ENCODE results near the gene ZNRF1. TPM values are rescaled to one million over a fixed set of nuclear protein-coding genes. Genes with fewer than 3 reads are reported as not detected.
A peak's percentile ranks its signal among the peaks of the same experiment; 100 is the strongest.

Gene ZNRF1
- total and polyA plus RNA-seq, 2 of the 4 experiments (the other 2 are of a cell fraction) = 8.2 to 20.7 TPM

DNA sequence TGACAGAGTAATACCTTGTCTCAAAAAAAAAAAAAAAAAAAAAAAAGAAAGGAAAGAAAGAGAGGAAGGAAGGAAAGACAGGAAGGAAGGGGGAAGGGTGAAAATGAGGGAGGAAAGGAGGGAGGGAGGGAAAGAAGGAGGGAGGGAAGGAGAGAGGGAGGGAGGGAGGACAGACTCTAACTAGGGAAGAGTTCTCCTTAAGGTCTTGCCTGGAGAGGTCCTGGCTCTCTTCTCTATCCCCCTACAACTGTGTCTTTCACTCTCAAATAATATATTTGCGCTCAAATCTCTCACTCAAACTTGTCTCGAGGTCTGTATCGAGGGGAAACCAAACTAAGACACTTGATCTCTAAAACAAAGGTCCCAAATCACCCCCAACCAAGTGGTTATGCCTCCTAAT, 49.5 kb upstream of the ZNRF1 start (continued):
- TF ChIP-seq RAD21 (IDR thresholded peaks at IDR 0.05; ENCODE audit: low read length) = no peak
- no peak for TF ChIP-seq SMC3 (IDR thresholded peaks at IDR 0.05; ENCODE audit: low read depth, low read length)
- TF ChIP-seq CEBPB (IDR thresholded peaks at IDR 0.05; ENCODE audit: low read depth, low read length) = no peak

DNA sequence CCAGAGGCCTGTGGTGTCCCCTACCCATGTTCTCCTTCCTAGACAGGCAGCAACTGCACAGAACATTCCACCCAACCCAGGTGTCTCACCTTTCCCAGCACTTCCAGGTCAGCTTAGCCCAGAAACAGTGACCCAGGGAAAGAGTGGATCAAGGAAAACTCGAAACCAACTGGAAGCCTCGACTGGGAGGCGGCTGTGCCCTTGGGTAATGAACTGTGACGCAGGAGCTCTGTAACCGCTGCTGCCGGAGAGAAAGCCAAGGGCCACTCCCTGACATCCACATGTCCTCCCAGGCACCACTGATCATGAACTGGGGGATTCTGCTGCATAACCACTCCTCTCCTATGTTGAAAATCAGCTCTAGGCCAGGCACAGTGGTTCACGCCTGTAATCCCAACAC, 48.3 kb upstream of the ZNRF1 start:
- peak overlapping the region; percentile 3 for H2AFZ ChIP-seq (replicated peaks; ENCODE audit: low read length, poor library complexity)
- H3K18ac ChIP-seq (ENCODE audit: low read depth, low read length) = no peak overlapping the region
- no peak overlapping the region for H3K4ac ChIP-seq (ENCODE audit: low read depth, low read length)
- ChIA-PET CTCF (no interaction called here), POLR2A (ENCODE audit: unreplicated experiment) (no interaction called here)
- no peak overlapping the region for H3K23ac ChIP-seq (ENCODE audit: low read depth, low read length)
- in situ Hi-C loops (cut with MboI; ENCODE audit: low sequenced_read_pairs) (no loop called here), dilution Hi-C loops (cut with HindIII; ENCODE audit: low sequenced_read_pairs, unreplicated experiment) (no loop called here), intact Hi-C loops (cut with micrococcal nuclease) (no loop called here)
- no peaks in the 10 kb centered on the region; a peak in 1 of 4 replicates for H3K79me1 ChIP-seq (ENCODE audit: low read depth in 1 of 2, low read length in 2 of 2)
- ATAC-seq (ENCODE audit: low read depth) (no peak), DNase-seq (no peak)
- no TSS peak for BruUV-seq (replicated peaks)
- no peak overlapping the region for H4K91ac ChIP-seq (ENCODE audit: insufficient read depth, low read depth, low read length)
- no peak overlapping the region for H2AK9ac ChIP-seq (replicated peaks; ENCODE audit: low read depth, low read length, poor library complexity)
- H3K9ac ChIP-seq (ENCODE audit: low read depth, low read length) = no peak overlapping the region
- H2BK120ac ChIP-seq (ENCODE audit: low read depth, low read length) = no peak overlapping the region
- no peaks in the 10 kb centered on the region; the same call in 1 of the 2 replicates for H3K9me1 ChIP-seq (ENCODE audit: insufficient read depth, low read length)
- H2AK5ac ChIP-seq (ENCODE audit: low read depth, low read length) = no peak overlapping the region
- peaks cover 29% of the 10 kb centered on the region for H3K36me3 ChIP-seq (ENCODE audit: control insufficient read depth, insufficient read depth, low read length)
- H3K27me3 ChIP-seq (ENCODE audit: control insufficient read depth, insufficient read depth, low read length) = no peaks in the 10 kb centered on the region
- no peak overlapping the region for H2BK15ac ChIP-seq (ENCODE audit: low read depth, low read length)
- H4K20me1 ChIP-seq (ENCODE audit: insufficient read depth, low read length) = no peaks in the 10 kb centered on the region
- H3K4me3 ChIP-seq (ENCODE audit: insufficient read depth, low read depth, low read length) = no peak overlapping the region
- no peak overlapping the region for H3K27ac ChIP-seq (ENCODE audit: insufficient read depth, low read length)
- 100% methylated on average over 6 of the region's 7 CpGs; no CpG with 5 or more reads in 1 of the 2 experiments for WGBS, 2 experiments (ENCODE audit: extremely low coverage in 2 of 2, insufficient read length in 1 of 2)
- H3K9me3 ChIP-seq (ENCODE audit: control insufficient read depth, insufficient read depth, low read length) = no peaks in the 10 kb centered on the region
- H3K4me2 ChIP-seq (ENCODE audit: low read depth, low read length) = no peak overlapping the region
- no peaks in the 10 kb centered on the region for H3K4me1 ChIP-seq (ENCODE audit: control insufficient read depth, insufficient read depth, low read length)
- no peak overlapping the region for H4K5ac ChIP-seq (ENCODE audit: low read depth, low read length)
- H3K14ac ChIP-seq (replicated peaks; ENCODE audit: low read depth, low read length) = no peak overlapping the region
- no peak overlapping the region for H4K8ac ChIP-seq (ENCODE audit: low read depth in 2 of 2, low read length in 2 of 2)
- no peak overlapping the region for H3K56ac ChIP-seq (ENCODE audit: extremely low read depth, insufficient read depth, low read length)
- no peak overlapping the region for H2BK20ac ChIP-seq (ENCODE audit: low read depth, low read length)
- H2BK5ac ChIP-seq (ENCODE audit: low read depth, low read length, poor library complexity, severe bottlenecking) = no peak overlapping the region
- TF ChIP-seq RCOR1 (IDR thresholded peaks at IDR 0.05; ENCODE audit: insufficient replicate concordance, low read length) = no peak
- TF ChIP-seq, protein P1, sequence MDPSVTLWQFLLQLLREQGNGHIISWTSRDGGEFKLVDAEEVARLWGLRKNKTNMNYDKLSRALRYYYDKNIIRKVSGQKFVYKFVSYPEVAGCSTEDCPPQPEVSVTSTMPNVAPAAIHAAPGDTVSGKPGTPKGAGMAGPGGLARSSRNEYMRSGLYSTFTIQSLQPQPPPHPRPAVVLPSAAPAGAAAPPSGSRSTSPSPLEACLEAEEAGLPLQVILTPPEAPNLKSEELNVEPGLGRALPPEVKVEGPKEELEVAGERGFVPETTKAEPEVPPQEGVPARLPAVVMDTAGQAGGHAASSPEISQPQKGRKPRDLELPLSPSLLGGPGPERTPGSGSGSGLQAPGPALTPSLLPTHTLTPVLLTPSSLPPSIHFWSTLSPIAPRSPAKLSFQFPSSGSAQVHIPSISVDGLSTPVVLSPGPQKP (IDR thresholded peaks at IDR 0.05; ENCODE audit: borderline replicate concordance, low read depth, low read length) = no peak
- TF ChIP-seq MAFK (IDR thresholded peaks at IDR 0.05; ENCODE audit: low read depth, low read length) = no peak
- TF ChIP-seq CHD1 (IDR thresholded peaks at IDR 0.05; ENCODE audit: low read depth, low read length) = no peak
- no peak for TF ChIP-seq MAZ (IDR thresholded peaks at IDR 0.05; ENCODE audit: borderline replicate concordance, low read depth, low read length)
- TF ChIP-seq CEBPB (IDR thresholded peaks at IDR 0.05; ENCODE audit: low read depth, low read length) = no peak
- TF ChIP-seq RAD21 (IDR thresholded peaks at IDR 0.05; ENCODE audit: low read length) = no peak
- TF ChIP-seq SMC3 (IDR thresholded peaks at IDR 0.05; ENCODE audit: low read depth, low read length) = no peak
- TF ChIP-seq NFE2L2 (IDR thresholded peaks at IDR 0.05; ENCODE audit: low read depth, low read length) = no peak
- TF ChIP-seq, protein P2, sequence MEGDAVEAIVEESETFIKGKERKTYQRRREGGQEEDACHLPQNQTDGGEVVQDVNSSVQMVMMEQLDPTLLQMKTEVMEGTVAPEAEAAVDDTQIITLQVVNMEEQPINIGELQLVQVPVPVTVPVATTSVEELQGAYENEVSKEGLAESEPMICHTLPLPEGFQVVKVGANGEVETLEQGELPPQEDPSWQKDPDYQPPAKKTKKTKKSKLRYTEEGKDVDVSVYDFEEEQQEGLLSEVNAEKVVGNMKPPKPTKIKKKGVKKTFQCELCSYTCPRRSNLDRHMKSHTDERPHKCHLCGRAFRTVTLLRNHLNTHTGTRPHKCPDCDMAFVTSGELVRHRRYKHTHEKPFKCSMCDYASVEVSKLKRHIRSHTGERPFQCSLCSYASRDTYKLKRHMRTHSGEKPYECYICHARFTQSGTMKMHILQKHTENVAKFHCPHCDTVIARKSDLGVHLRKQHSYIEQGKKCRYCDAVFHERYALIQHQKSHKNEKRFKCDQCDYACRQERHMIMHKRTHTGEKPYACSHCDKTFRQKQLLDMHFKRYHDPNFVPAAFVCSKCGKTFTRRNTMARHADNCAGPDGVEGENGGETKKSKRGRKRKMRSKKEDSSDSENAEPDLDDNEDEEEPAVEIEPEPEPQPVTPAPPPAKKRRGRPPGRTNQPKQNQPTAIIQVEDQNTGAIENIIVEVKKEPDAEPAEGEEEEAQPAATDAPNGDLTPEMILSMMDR (conservative IDR thresholded peaks at IDR 0.05; ENCODE audit: low read depth, low read length) = no peak
- TF ChIP-seq MXI1 (IDR thresholded peaks at IDR 0.05; ENCODE audit: borderline replicate concordance, low read depth, low read length) = no peak
- TF ChIP-seq RFX5 (IDR thresholded peaks at IDR 0.05; ENCODE audit: low read depth, low read length) = no peak
- TF ChIP-seq BHLHE40 (IDR thresholded peaks at IDR 0.05; ENCODE audit: low read depth, low read length) = no peak
- no peak for TF ChIP-seq FOS (IDR thresholded peaks at IDR 0.05; ENCODE audit: low read depth, low read length)
